Upper lobe of left lung (tissue), 4 donors: ENCODE results near the gene ADORA3.

Experiments used
- CTCF ChIP-seq, 6 experiments: fragments of 450-650 bp in 4 of 6; fragments of 200-600 bp in 2 of 6; sonication (generic) in 2 of 6; IDR thresholded peaks; one replicate each; pipeline ENCODE4 v1.5.1; 2016 to 2019; ENCODE audit warnings: antibody characterized with exemption in 6 of 6
- EP300 ChIP-seq, 4 donors: sonication (generic); formaldehyde crosslinking; IDR thresholded peaks; one replicate each; pipeline ENCODE4 v1.5.1; 2017; ENCODE audit warnings: antibody characterized with exemption in 4 of 4, control low read depth in 2 of 4
- POLR2A ChIP-seq, 4 donors: fragments of 450-650 bp; IDR thresholded peaks; one replicate each; pipeline ENCODE4 v1.5.1; 2016 to 2017; ENCODE audit warnings: antibody characterized with exemption in 4 of 4, mild to moderate bottlenecking in 2 of 4
- POLR2AphosphoS5 ChIP-seq, 2 donors: sonication (generic); formaldehyde crosslinking; IDR thresholded peaks; one replicate each; pipeline ENCODE4 v1.5.1; 2017; ENCODE audit warnings: antibody characterized with exemption in 2 of 2

GRCh38 chr1:111499026-111499785 lies 4.2 kb downstream of the ADORA3 start:
- TF ChIP-seq POLR2AphosphoS5 (IDR thresholded peaks at IDR 0.05) (no peak), CTCF (IDR thresholded peaks at IDR 0.05) (no peak), POLR2A (IDR thresholded peaks at IDR 0.05) (no peak), EP300 (IDR thresholded peaks at IDR 0.05) (no peak)
